K562 (cell line): ENCODE measurements around the gene BTN3A1. TPM values are rescaled to one million over a fixed set of nuclear protein-coding genes. Genes with fewer than 3 reads are reported as not detected.

ENCODE experiments used
- ATAC-seq: fragments of 200-7000 bp; cut with Tn5 transposase; 3 replicates; pipeline ENCODE4 v1.9.1; 2020; ENCODE audit warnings: moderate library complexity
- BruUV-seq: library from RNA; stranded (reverse); fragments of 400-500 nt; replicated peaks from 2 replicates; lab custom pipeline; 2021; lab: Mats Ljungman, UMichigan
- CTCF ChIA-PET: fragments of 300-600 bp; formaldehyde crosslinking; extraction: SDS; loops from one replicate; lab custom pipeline; 2021; ENCODE audit warnings: low intra/inter-chr PET ratio; lab: Yijun Ruan, JAX
- POLR2A ChIA-PET: fragments of 300-600, 350-650 bp; sonication (Branson Sonifier 250); formaldehyde crosslinking; extraction: SDS; loops from one replicate; lab custom pipeline; 2021; ENCODE audit warnings: antibody characterized with exemption, inconsistent platforms; lab: Yijun Ruan, JAX
- DNase-seq, 4 experiments: peaks; one replicate each; pipeline versions ENCODE4 v3.0.0 to v3.0.0-alpha.2; 2011 to 2018; ENCODE audit warnings: low spot score in 3 of 4, mixed read lengths in 3 of 4; ENCODE audit errors: extremely low read depth in 1 of 4
- FAIRE-seq: peaks from 2 replicates; lab custom pipeline; 2011; peaks lifted over from hg19 to GRCh38; lab: Jason Lieb, UNC
- H2AFZ ChIP-seq: 2 replicates; pipeline ENCODE4 v1.6.0; 2011; ENCODE audit warnings: low read depth, low read length, control low read depth, inconsistent platforms
- H3K27ac ChIP-seq: fragments of 200-600 bp; 3 replicates; pipeline ENCODE4 v1.8.0; 2011; ENCODE audit warnings: low read depth, mild to moderate bottlenecking, control low read depth, inconsistent platforms, low read length, moderate library complexity, mixed read lengths; ENCODE audit errors: extremely low read depth
- H3K27me3 ChIP-seq, 2 experiments: fragments of 300-600 bp in 1 of 2; 2 replicates in 1 of 2; 3 replicates in 1 of 2; pipeline versions ENCODE4 v1.6.0 to v1.8.0; 2011; ENCODE audit warnings: inconsistent platforms in 2 of 2, low read length in 2 of 2, mild to moderate bottlenecking in 1 of 2, mixed read lengths in 1 of 2, moderate library complexity in 1 of 2; ENCODE audit not compliant: control insufficient read depth in 2 of 2, insufficient read depth in 2 of 2
- H3K36me3 ChIP-seq: fragments of 300-600 bp; 3 replicates; pipeline ENCODE4 v1.8.0; 2011; ENCODE audit warnings: mild to moderate bottlenecking, low read length, inconsistent platforms; ENCODE audit not compliant: control insufficient read depth, insufficient read depth
- H3K4me1 ChIP-seq, 2 experiments: fragments of 200-600 bp in 1 of 2; replicated peaks in 1 of 2; 2 replicates in 1 of 2; 3 replicates in 1 of 2; pipeline versions ENCODE4 v1.5.1 to v1.8.0; 2011; ENCODE audit warnings: inconsistent platforms in 2 of 2, low read length in 2 of 2, mild to moderate bottlenecking in 1 of 2, mixed read lengths in 1 of 2, moderate library complexity in 1 of 2; ENCODE audit not compliant: control insufficient read depth in 2 of 2, insufficient read depth in 2 of 2
- H3K4me2 ChIP-seq: 2 replicates; pipeline ENCODE4 v1.6.1; 2011; ENCODE audit warnings: low read length, control low read depth, inconsistent platforms, mixed read lengths; ENCODE audit not compliant: insufficient read depth
- H3K4me3 ChIP-seq: fragments of 200-600 bp; sonication (generic), shearing (Covaris generic); 2 replicates; pipeline ENCODE4 v1.5.1; 2016; ENCODE audit warnings: control low read depth, inconsistent platforms
- H3K79me2 ChIP-seq: fragments of 200-600 bp; 3 replicates; pipeline ENCODE4 v1.8.0; 2011; ENCODE audit warnings: low read length, inconsistent platforms; ENCODE audit not compliant: control insufficient read depth, insufficient read depth
- H3K9ac ChIP-seq, 2 experiments: 2 replicates each; pipeline versions ENCODE4 v1.6.0 to v1.6.1; 2011; ENCODE audit warnings: low read depth in 2 of 2, low read length in 2 of 2, control low read depth in 1 of 2, inconsistent platforms in 1 of 2, mild to moderate bottlenecking in 1 of 2, mixed read lengths in 1 of 2; ENCODE audit not compliant: insufficient read depth in 1 of 2
- H3K9me1 ChIP-seq: one replicate; pipeline ENCODE4 v1.6.0; 2011; ENCODE audit warnings: inconsistent platforms, mild to moderate bottlenecking, low read length, moderate library complexity; ENCODE audit not compliant: control insufficient read depth, insufficient read depth
- H3K9me3 ChIP-seq: replicated peaks from 2 replicates; pipeline ENCODE4 v1.5.1; 2011; ENCODE audit warnings: low read depth, low read length, inconsistent platforms; ENCODE audit not compliant: control insufficient read depth, insufficient read depth
- H4K20me1 ChIP-seq: replicated peaks from 2 replicates; pipeline ENCODE4 v1.6.1; 2011; ENCODE audit warnings: low read length, inconsistent platforms, mixed read lengths; ENCODE audit not compliant: control insufficient read depth, insufficient read depth
- CHD4 ChIP-seq: fragments of 200-600 bp; sonication (generic); IDR thresholded peaks from 3 replicates; pipeline ENCODE4 v1.6.1; 2012; ENCODE audit warnings: low read depth, mild to moderate bottlenecking, mixed read lengths, low read length, inconsistent platforms; ENCODE audit not compliant: insufficient read depth, insufficient replicate concordance, poor library complexity, severe bottlenecking
- EHMT2 ChIP-seq: fragments of 450-650 bp; IDR thresholded peaks from 2 replicates; pipeline ENCODE4 v1.6.1; 2018; ENCODE audit warnings: antibody characterized with exemption
- KDM4B ChIP-seq, 2 experiments: fragments of 450-650 bp in 1 of 2; sonication (generic) in 1 of 2; IDR thresholded peaks; 2 replicates each; pipeline ENCODE4 v1.6.1; 2016 to 2017; ENCODE audit warnings: borderline replicate concordance in 2 of 2, antibody characterized with exemption in 1 of 2, low read depth in 1 of 2, mild to moderate bottlenecking in 1 of 2
- MED1 ChIP-seq: sonication (generic); formaldehyde crosslinking; IDR thresholded peaks from 2 replicates; pipeline ENCODE4 v1.8.1; 2023; ENCODE audit warnings: missing genetic modification reagents, borderline replicate concordance
- NKRF ChIP-seq: fragments of 450-650 bp; IDR thresholded peaks from 2 replicates; pipeline ENCODE4 v1.6.1; 2016; ENCODE audit warnings: borderline replicate concordance
- NUFIP1 ChIP-seq: fragments of 450-650 bp; IDR thresholded peaks from 2 replicates; pipeline ENCODE4 v1.6.1; 2018; ENCODE audit not compliant: partially characterized antibody
- SLC30A9 ChIP-seq: fragments of 250-450 bp; sonication (Bioruptor Pico); IDR thresholded peaks from 2 replicates; pipeline ENCODE4 v1.8.0; 2022; ENCODE audit warnings: mild to moderate bottlenecking, moderate library complexity
- TEAD4 ChIP-seq, 2 experiments: sonication (generic) in 1 of 2; formaldehyde crosslinking in 1 of 2; IDR thresholded peaks; 2 replicates each; pipeline versions ENCODE4 v1.6.1 to v1.8.0; 2012 to 2022; ENCODE audit warnings: borderline replicate concordance in 1 of 2, inconsistent platforms in 1 of 2, low read length in 1 of 2, mild to moderate bottlenecking in 1 of 2, missing genetic modification reagents in 1 of 2
- ZFP91 ChIP-seq: sonication (generic); formaldehyde crosslinking; IDR thresholded peaks from 2 replicates; pipeline ENCODE4 v1.8.0; 2022; ENCODE audit warnings: mild to moderate bottlenecking, missing genetic modification reagents
- ZNF12 ChIP-seq: sonication (generic); formaldehyde crosslinking; IDR thresholded peaks from 2 replicates; pipeline ENCODE4 v1.4.0; 2020; ENCODE audit warnings: mild to moderate bottlenecking, missing genetic modification reagents
- ZNF175 ChIP-seq: fragments of 200-800 bp; sonication (Bioruptor generic); IDR thresholded peaks from 2 replicates; pipeline ENCODE4 v1.6.1; 2016; ENCODE audit warnings: low read depth, mild to moderate bottlenecking, missing genetic modification characterization, missing compliant biosample characterization
- ZNF212 ChIP-seq: fragments of 450-650 bp; formaldehyde crosslinking; IDR thresholded peaks from 2 replicates; pipeline ENCODE4 v1.4.0; 2020; ENCODE audit warnings: mild to moderate bottlenecking
- ZNF224 ChIP-seq: sonication (generic); formaldehyde crosslinking; IDR thresholded peaks from 2 replicates; pipeline ENCODE4 v1.8.0; 2022; ENCODE audit warnings: mild to moderate bottlenecking, missing genetic modification reagents
- ZNF512 ChIP-seq: IDR thresholded peaks from 2 replicates; pipeline ENCODE4 v1.6.1; 2016; ENCODE audit warnings: missing genetic modification characterization, missing compliant biosample characterization
- ZNF551 ChIP-seq: fragments of 250-450 bp; sonication (Bioruptor Pico); IDR thresholded peaks from 2 replicates; pipeline ENCODE4 v1.5.0; 2021; ENCODE audit warnings: mild to moderate bottlenecking, moderate library complexity
- ZNF740 ChIP-seq, 3 experiments: fragments of 200-800 bp in 1 of 3; sonication (Bioruptor generic) in 1 of 3; sonication (generic) in 1 of 3; formaldehyde crosslinking in 1 of 3; IDR thresholded peaks; 2 replicates each; pipeline versions ENCODE4 v1.6.1 to v1.8.0; 2016 to 2022; ENCODE audit warnings: mild to moderate bottlenecking in 2 of 3, missing compliant biosample characterization in 2 of 3, missing genetic modification characterization in 2 of 3, missing genetic modification reagents in 1 of 3
- WGBS: fragments of 100-300 bp; shearing (Covaris generic); methylation state at CpG from one replicate; pipeline ENCODE4 v1.1.6; 2016; ENCODE audit warnings: low coverage, mixed read lengths; ENCODE audit not compliant: insufficient coverage; ENCODE audit errors: missing lambda C conversion rate; 5-methylcytosine and 5-hydroxymethylcytosine counted together
- in situ Hi-C: fragments of 300-500 bp; cut with MboI; formaldehyde crosslinking; loops from 4 replicates; pipeline ENCODE4 v1.15.0; 2018; ENCODE audit warnings: inconsistent platforms, mixed read lengths
- intact Hi-C: fragments of 100-400 bp; cut with micrococcal nuclease; formaldehyde crosslinking; loops from 2 replicates; pipeline ENCODE4 v1.14.2; 2022
- polyA plus RNA-seq, 8 experiments: library from polyadenylated mRNA; depleted of rRNA in 4 of 8; stranded (reverse) in 5 of 8; unstranded in 3 of 8; fragments of >200 nt; fragmentation: Nextera tagmentation in 2 of 8; fragmentation: Illumina TruSeq in 1 of 8; extraction: Ambion mirVana in 2 of 8; extraction: Trizol in 1 of 8; gene quantifications; 2 replicates each; pipeline versions ENCODE4 v1.2.1 to v1.2.3, GENCODE V29; 2011 to 2014; ENCODE audit warnings: inconsistent platforms in 1 of 8, missing spikeins in 1 of 8
- total RNA-seq, 7 experiments: library from RNA; depleted of rRNA in 6 of 7; stranded (reverse); fragments of >200 nt in 6 of 7; fragmentation: Illumina TruSeq in 2 of 7; extraction: Trizol in 2 of 7; gene quantifications; 2 replicates each; pipeline versions ENCODE4 v1.2.1 to v1.2.3, GENCODE V29; 2011 to 2021; ENCODE audit warnings: low replicate concordance in 1 of 7

Gene BTN3A1
- total and polyA plus RNA-seq, 9 of the 15 experiments (the other 6 are each of a cell fraction or from before 2014, with no cell fraction given), result 0.84 to 8.5 (median 3.9) TPM

GRCh38 chr6:26411751-26412150, 9.7 kb downstream of the BTN3A1 start:
- intact Hi-C loops, result no loop called here
- no peak overlapping the region for H2AFZ ChIP-seq
- BruUV-seq, result no TSS peak
- H3K9me3 ChIP-seq, result no peaks in the 10 kb centered on the region
- no peaks in the 10 kb centered on the region for H4K20me1 ChIP-seq
- H3K9ac ChIP-seq, result no peak overlapping the region
- H3K4me3 ChIP-seq, result no peak overlapping the region
- no peak for FAIRE-seq
- no peak overlapping the region for H3K4me2 ChIP-seq
- WGBS, result 79% methylated on average over 3 of the region's 3 CpGs
- POLR2A ChIA-PET, result interaction anchor here (0.6 to 1.3 kb wide), 3 partner anchors 14 to 213 kb away, joined by 3 read pairs; a partner anchor contains a TSS
- no peaks in the 10 kb centered on the region for H3K27me3 ChIP-seq
- CTCF ChIA-PET, result no interaction called here
- no peaks in the 10 kb centered on the region for H3K9me1 ChIP-seq
- no peak for DNase-seq
- H3K79me2 ChIP-seq, result no peaks in the 10 kb centered on the region
- peaks cover 3 to 5% of the 10 kb centered on the region in 2 experiments; a peak in 3 of 5 replicates for H3K4me1 ChIP-seq
- H3K27ac ChIP-seq, result no peak overlapping the region
- in situ Hi-C loops, result no loop called here
- ATAC-seq, result no peak
- no peaks in the 10 kb centered on the region for H3K36me3 ChIP-seq
- TF ChIP-seq ZNF212 (CRISPR knock-in tag), result no peak
- TF ChIP-seq ZNF175 (CRISPR knock-in tag), result no peak
- no peak for TF ChIP-seq KDM4B (IDR thresholded peaks at IDR 0.05; ENCODE audit: borderline replicate concordance in 2 of 2, low read depth in 1 of 2)
- TF ChIP-seq NKRF, result no peak
- no peak for TF ChIP-seq NUFIP1
- TF ChIP-seq CHD4, result no peak
- no peak for TF ChIP-seq ZNF512 (tag)
- TF ChIP-seq ZFP91 (CRISPR knock-in tag), result no peak
- no peak for TF ChIP-seq SLC30A9
- no peak for TF ChIP-seq MED1
- TF ChIP-seq ZNF551, result no peak
- no peak for TF ChIP-seq ZNF12 (CRISPR knock-in tag)
- no peak for TF ChIP-seq TEAD4 (IDR thresholded peaks at IDR 0.05; ENCODE audit: low read length)
- no peak for TF ChIP-seq TEAD4 (CRISPR knock-in tag; IDR thresholded peaks at IDR 0.05; ENCODE audit: borderline replicate concordance)
- no peak for TF ChIP-seq EHMT2
- no peak for TF ChIP-seq ZNF224
- TF ChIP-seq ZNF740 (CRISPR knock-in tag; IDR thresholded peaks at IDR 0.05), result no peak
- no peak for TF ChIP-seq ZNF740 (tag; IDR thresholded peaks at IDR 0.05)
